Measurements from ENCODE around the gene C1orf232.

The C1orf232 gene

GRCh38 chr1:26156285-26157038 lies 12.3 kb downstream of the C1orf232 start:
- no peak for DNase-seq (ENCODE audit: low read depth)

GRCh38 chr1:26155370-26156284 lies 13.1 kb downstream of the C1orf232 start:
- DNase-seq (ENCODE audit: low read depth): no peak

- DNase-seq (ENCODE audit: low read depth): no peak
Observed at GRCh38 chr1:26154750-26155149, 14.0 kb downstream of the C1orf232 start.

DNA sequence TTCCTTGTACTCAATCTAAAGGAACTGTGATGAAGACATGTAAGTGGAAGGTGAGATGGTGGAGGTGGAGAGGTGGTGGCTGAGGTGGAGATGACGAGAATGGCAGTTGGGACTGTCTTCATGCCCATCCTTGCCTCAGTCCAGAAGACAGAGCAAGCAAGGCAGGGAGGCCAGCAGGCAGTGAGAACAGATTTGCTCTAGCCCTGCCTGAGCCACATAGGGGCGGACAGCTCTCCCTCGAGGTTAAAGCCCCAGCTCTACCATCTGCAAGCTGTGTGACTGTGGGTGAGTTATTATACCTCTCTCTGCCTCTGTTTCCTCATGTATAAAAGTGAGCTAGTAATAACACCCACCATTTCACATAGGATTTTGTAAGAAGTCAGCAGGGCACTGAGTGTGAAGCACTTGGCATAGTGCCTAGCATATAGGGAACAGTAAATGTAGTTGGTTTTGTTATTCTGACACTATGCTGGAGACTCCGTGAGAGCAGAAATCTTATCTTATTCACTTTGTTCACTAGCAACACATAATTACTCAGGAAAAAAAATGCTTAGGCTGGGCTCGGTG lies 14.7 kb downstream of the C1orf232 start:
- no peak for DNase-seq (ENCODE audit: low read depth)

DNA sequence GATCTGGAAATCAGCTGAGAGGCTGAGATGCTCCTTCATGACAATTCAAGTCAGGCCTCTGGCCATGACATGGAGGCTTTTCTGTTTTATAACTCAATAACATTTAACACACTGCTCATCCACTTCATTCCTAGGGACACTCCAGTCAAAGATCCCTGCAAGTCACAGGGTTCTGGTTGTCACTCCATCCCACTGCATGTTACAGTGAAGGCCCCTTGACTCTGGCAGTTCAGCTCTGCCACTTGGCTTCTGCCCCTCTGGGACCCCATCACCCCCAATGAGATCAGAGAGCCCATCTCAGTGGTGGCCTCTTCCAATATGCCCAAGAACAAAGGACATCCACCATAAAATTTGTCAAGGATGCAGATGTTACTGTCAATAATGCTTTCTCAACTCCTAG lies 19.9 kb downstream of the C1orf232 start:
- no peak for DNase-seq (ENCODE audit: low read depth)

DNA sequence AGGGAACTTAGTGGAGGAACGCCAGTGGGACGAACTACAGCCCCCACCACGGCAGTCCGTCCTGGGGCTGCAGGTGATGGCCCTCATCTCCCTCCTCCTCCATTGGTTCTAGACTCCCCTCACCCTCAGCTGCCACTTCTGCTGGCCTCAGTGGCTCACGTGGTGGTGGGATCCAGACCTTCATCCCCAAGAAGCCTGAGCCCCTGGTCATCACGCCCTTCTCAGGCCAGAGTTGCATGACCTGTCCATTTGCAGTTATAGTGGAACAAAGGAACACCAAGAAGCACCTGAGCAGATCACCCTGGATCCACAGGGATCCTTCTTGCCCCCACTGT lies 22.8 kb downstream of the C1orf232 start:
- DNase-seq (ENCODE audit: low read depth): no peak

DNA sequence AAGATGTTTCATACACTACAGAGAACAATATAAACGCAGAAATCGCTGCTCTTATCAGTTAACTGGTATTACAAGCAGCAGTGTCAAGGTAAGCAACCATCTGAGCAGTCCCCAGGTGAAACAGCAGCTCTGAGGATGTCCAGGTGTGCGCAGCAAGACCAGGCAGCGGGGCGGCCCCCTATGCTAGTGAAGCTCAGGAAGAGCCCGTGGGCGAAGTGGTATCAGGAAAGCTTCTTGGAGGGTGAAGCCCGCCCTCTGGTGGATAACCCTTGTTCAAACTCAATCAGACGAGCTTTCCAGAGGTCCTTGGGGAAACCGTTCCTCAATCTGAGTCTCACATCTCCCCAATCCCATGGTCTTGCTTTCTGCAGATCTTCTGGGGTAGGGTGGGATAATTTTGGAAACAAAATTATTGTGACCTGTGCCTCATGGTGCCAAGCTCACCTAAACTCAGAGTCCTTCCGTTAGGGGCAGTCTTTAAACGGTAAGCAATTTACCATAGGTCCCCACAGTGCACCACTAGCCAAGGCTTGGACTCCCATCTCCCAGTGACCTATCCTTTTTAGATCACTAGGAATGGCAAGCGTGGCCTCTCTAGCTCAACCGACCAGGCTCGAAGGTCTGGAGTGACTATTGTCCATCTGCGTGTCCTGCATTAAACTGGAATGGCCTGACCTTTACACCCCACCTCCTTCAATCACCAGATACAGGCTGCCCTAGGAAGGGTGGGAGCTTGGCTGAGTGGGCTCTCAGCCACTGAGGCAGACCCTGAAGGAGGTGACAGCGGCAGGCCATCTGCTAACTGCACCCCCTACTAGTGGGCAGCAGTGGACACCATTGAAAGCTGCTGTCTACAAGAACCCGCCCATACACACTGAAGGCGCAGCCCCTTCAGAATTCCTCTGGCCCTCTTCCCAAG lies 23.5 kb downstream of the C1orf232 start:
- DNase-seq (ENCODE audit: low read depth): peak; percentile 72

GRCh38 chr1:26142159-26142558 lies 26.6 kb downstream of the C1orf232 start:
- DNase-seq (ENCODE audit: low read depth): no peak

- no peak for DNase-seq (ENCODE audit: low read depth)
Observed at GRCh38 chr1:26138974-26139558, 29.7 kb downstream of the C1orf232 start.

DNA sequence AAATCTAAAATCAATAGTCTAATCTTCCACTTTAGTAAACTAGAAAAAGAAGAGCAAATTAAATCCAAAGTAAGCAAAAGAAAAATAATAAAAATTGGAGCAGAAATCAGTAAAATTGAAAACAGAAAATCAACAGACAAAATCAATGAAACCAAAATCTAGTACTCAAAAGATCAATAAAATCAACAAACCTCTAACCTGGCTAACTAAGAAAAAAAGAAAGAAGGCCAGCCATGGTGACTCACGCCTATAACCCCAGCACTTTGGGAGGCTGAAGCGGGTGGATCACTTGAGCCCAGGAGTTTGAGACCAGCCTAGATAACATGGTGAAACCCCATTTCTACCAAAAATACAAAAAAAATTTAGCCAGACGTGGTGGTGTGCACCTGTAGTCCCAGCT lies 34.3 kb downstream of the C1orf232 start:
- no peak for DNase-seq (ENCODE audit: low read depth)

- DNase-seq (ENCODE audit: low read depth): no peak
Observed at GRCh38 chr1:26132834-26133167, 36.0 kb downstream of the C1orf232 start.

GRCh38 chr1:26132128-26132833 lies 36.5 kb downstream of the C1orf232 start:
- DNase-seq (ENCODE audit: low read depth): no peak

GRCh38 chr1:26130695-26131094 lies 38.1 kb downstream of the C1orf232 start:
- no peak for DNase-seq (ENCODE audit: low read depth)

DNA sequence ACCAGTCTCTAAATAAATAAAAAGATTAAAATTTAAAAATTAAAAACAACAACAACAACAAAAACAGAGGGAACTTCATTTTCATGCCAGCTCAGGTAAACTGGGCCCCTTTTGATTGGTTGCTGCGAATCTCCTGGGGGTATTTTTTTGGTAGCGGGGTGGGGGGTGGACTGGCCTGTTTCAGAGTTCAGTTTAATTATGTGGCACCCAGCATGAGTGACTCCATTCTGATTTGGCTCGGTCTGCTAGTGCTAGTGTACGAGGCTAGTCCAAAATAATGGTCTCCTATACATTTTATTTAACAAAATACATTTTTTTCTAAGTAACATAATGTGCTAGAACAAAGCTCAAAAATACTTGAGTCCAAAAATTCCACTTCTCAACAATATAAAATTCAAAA lies 39.0 kb downstream of the C1orf232 start:
- no peak for DNase-seq (ENCODE audit: low read depth)

DNA sequence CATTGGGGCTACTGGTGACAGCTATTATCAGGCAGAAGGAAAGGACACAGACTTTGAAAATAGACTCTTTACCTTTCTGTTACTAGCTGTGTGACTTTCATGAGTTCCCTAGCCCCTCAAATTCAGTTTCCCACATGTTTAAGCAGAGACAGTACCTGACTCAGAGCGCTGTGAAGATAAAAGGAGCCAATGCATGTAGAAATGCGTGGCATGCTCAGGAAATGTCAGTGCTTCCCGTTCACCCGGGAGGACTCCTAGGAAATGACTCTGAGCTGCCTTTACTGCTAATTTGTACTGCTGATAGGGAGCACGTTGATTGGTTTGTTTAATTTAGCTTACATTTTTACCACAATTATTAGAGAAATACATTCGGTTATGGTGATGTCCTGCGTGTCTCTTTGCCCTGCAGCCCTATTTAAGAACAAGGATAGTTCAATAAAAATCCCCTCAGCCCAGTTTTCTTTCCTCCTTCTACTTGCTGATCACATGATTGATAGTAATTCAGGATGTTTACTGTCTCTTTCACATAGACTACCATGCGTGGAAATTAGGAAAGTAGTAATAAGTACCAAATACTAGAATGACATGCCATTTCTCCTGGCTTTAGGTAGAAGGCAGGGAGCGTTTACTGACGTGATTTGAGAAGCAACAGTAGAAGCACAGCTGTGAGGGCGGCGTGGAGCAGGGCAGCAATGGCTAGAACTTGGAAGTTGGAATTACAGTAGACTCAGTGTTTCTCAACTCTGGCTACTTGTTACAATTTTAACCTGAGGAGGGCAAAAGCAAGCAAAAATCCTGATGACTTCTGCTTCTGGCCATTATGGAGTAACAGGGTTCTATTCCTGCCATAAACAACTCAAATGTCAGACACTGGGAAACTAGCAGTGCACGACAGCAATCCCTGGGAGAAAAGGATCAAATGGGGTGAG lies 41.3 kb downstream of the C1orf232 start:
- DNase-seq (ENCODE audit: low read depth): no peak

DNA sequence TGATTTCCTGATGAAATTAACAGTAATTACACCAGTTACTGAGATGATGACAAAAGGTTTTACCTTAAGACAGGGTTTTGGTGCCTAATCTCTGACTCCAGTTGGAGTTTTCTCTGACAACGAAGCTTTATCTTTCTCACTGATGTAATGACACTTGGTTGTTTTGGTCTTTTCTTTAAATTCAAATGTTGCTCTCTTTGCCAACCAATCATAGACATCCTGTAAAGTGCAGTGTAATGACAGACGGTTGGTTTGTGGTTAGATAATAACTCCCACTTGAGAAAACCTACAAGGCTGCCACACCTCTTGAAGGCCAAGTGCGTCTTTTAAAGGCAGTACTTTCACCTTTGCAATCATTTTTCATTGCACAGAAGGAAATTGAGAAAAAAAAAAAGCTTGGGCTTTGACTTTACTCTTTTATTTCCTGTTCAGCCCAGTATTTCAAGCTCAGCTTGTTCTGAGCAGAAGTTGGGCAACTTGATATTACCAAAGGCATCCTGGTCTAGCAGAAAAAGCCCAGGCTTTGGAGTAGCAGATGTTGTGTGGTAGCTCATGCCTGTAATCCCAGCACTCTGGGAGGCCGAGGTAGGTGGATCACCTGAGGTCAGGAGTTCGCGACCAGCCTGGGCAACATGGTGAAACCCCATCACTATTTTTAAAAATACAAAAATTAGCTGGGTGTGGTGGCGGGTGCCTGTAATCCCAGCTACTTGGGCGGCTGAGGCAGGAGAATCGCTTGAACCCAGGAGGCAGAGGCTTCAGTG lies 42.3 kb downstream of the C1orf232 start:
- DNase-seq (ENCODE audit: low read depth): peak; percentile 15

DNA sequence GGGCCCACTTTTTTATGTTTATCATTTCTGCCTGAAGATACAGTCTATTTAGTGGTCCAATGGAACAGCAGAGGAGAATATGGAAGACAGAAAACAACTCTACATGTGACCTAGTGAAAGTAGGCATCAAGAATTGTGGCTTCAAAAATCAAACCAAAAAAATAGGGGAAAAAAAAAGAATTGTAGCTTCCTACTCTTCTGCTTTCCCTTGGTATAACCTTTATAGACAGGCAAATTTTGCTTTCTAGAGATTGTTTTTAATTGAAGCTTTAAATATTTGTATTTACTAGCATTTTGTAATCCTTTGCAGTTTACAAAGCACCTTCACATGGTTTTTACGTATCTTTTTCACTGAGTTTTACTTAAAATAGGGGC lies 42.8 kb downstream of the C1orf232 start:
- DNase-seq (ENCODE audit: low read depth): no peak

GRCh38 chr1:26125382-26125781 lies 43.4 kb downstream of the C1orf232 start:
- no peak for DNase-seq (ENCODE audit: low read depth)
